ENCODE measurements around the gene TAS2R14. TPM values are rescaled to one million over a fixed set of nuclear protein-coding genes. Genes with fewer than 3 reads are reported as not detected.

Gene TAS2R14
- total and polyA plus RNA-seq, 2 of the 8 experiments (the other 6 are each of a cell fraction or from before 2014, with no cell fraction given), result 0.80 to 1.1 TPM

DNA sequence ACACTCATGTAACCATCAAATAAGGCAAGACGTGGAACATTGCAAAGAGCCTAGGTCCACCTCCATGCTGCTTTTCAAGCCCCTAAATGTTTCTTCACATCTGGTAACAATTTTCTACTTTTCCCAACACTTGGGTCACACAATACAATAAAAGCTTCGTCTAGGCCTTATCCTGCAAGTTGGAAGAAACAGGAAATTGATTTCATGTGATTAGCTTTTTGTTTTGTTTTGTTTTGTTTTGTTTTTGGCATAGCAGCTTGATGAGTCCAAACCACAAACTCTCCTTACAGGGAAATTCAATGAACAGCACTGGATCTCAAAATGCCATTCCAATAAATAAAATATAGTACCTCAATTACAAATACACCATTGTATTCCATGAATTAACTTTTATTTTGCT lies 28.3 kb upstream of the TAS2R14 start:
- POLR2A ChIA-PET (ENCODE audit: partially characterized antibody), result no interaction called here
- FAIRE-seq, result no peak
- no peak for TF ChIP-seq PHF8 (conservative IDR thresholded peaks at IDR 0.05; ENCODE audit: low read depth, low read length)
- TF ChIP-seq EZH2 (IDR thresholded peaks at IDR 0.05; ENCODE audit: low read depth, low read length, severe bottlenecking), result no peak
- no peak for TF ChIP-seq SP1 (IDR thresholded peaks at IDR 0.05; ENCODE audit: low read depth, low read length)
- no peak for TF ChIP-seq POLR2AphosphoS5 (IDR thresholded peaks at IDR 0.05; ENCODE audit: low read depth, low read length)
- TF ChIP-seq MAX (IDR thresholded peaks at IDR 0.05), result no peak
- no peak for TF ChIP-seq KDM1A (IDR thresholded peaks at IDR 0.05; ENCODE audit: borderline replicate concordance, low read length)
- TF ChIP-seq NANOG (IDR thresholded peaks at IDR 0.05; ENCODE audit: insufficient read depth, low read depth, low read length, poor library complexity, severe bottlenecking), result no peak
- TF ChIP-seq HDAC6 (IDR thresholded peaks at IDR 0.05; ENCODE audit: low read depth, low read length), result no peak
- TF ChIP-seq SP4 (IDR thresholded peaks at IDR 0.05; ENCODE audit: low read length), result no peak
- no peak for TF ChIP-seq CTBP2 (IDR thresholded peaks at IDR 0.05; ENCODE audit: borderline replicate concordance, insufficient read depth, insufficient read length, low read length)
- no peak for TF ChIP-seq BCL11A (IDR thresholded peaks at IDR 0.05; ENCODE audit: low read depth in 2 of 2, low read length in 2 of 2)
- TF ChIP-seq ATF3 (IDR thresholded peaks at IDR 0.05; ENCODE audit: insufficient read depth, low read depth, low read length), result no peak
- no peak for TF ChIP-seq GABPA (IDR thresholded peaks at IDR 0.05; ENCODE audit: borderline replicate concordance, insufficient read depth, low read length)
- no peak for TF ChIP-seq CEBPB (IDR thresholded peaks at IDR 0.05; ENCODE audit: low read depth, low read length)

More for the DNA sequence above, 28.3 kb upstream of the TAS2R14 start:
- no peak overlapping the region for H4K8ac ChIP-seq (ENCODE audit: extremely low read depth, insufficient read depth, low read length)
- no peaks in the 10 kb centered on the region for H3K27me3 ChIP-seq (replicated peaks in 1 of 4; ENCODE audit: control insufficient read depth in 3 of 4, extremely low read depth in 1 of 4, insufficient read depth in 3 of 4, low read length in 3 of 4)
- H2BK5ac ChIP-seq (ENCODE audit: low read depth, low read length), result no peak overlapping the region
- H2BK120ac ChIP-seq (replicated peaks; ENCODE audit: low read depth, low read length), result no peak overlapping the region
- H4K5ac ChIP-seq (ENCODE audit: insufficient read length, low read depth, low read length), result no peak overlapping the region
- no peak overlapping the region for H3K23ac ChIP-seq (ENCODE audit: insufficient read length)
- no peaks in the 10 kb centered on the region for H3K4me1 ChIP-seq (replicated peaks in 1 of 4; ENCODE audit: control insufficient read depth in 3 of 4, insufficient read depth in 4 of 4, low read length in 3 of 4)
- no peak overlapping the region for H2BK12ac ChIP-seq (ENCODE audit: low read depth, low read length)
- no peak overlapping the region for H2AK5ac ChIP-seq (ENCODE audit: low read depth, low read length)
- 89% methylated on average over 2 of the region's 2 CpGs; no CpG with 5 or more reads in 1 of the 2 experiments for WGBS, 2 experiments (ENCODE audit: extremely low coverage in 1 of 2, insufficient coverage in 1 of 2, insufficient read length in 1 of 2, insufficient replicate concordance in 2 of 2, low coverage in 1 of 2, low lambda C conversion rate in 2 of 2, missing lambda C conversion rate in 1 of 2)
- H3K4ac ChIP-seq (replicated peaks; ENCODE audit: insufficient read length, low read depth, low read length), result no peak overlapping the region
- no peak overlapping the region for H3K14ac ChIP-seq (ENCODE audit: insufficient read length)
- peaks cover 0 to 2% of the 10 kb centered on the region in 2 experiments; a peak in 1 of 4 replicates for H3K9me3 ChIP-seq (ENCODE audit: insufficient read depth in 2 of 2, low read depth in 1 of 2, low read length in 1 of 2)
- H2AFZ ChIP-seq (ENCODE audit: low read length), result no peak overlapping the region
- H3K27ac ChIP-seq (ENCODE audit: low read depth, low read length), result no peak overlapping the region
- H3K79me1 ChIP-seq (ENCODE audit: low read depth, low read length), result no peaks in the 10 kb centered on the region; the same call in 1 of the 2 replicates
- no peak overlapping the region for H3K9ac ChIP-seq (replicated peaks in 1 of 4; ENCODE audit: extremely low read depth in 1 of 4, low read depth in 3 of 4, low read length in 3 of 4)
- H4K91ac ChIP-seq (replicated peaks; ENCODE audit: insufficient read length, low read length), result no peak overlapping the region
- no peak overlapping the region for H2BK15ac ChIP-seq (ENCODE audit: low read length)
- no peaks in the 10 kb centered on the region for H3K36me3 ChIP-seq (ENCODE audit: control insufficient read depth in 2 of 4, insufficient read depth in 4 of 4, low read length in 3 of 4)
- CTCF ChIA-PET (ENCODE audit: partially characterized antibody), result interaction anchor here (0.6 kb wide), 1 partner anchor 102 kb away, joined by 3 read pairs; no protein-coding TSS in a partner anchor
- H3K56ac ChIP-seq (replicated peaks; ENCODE audit: insufficient read length, low read depth, low read length), result no peak overlapping the region
- no peaks in the 10 kb centered on the region for H3K23me2 ChIP-seq (ENCODE audit: low read depth, low read length)
- H3K79me2 ChIP-seq (ENCODE audit: control insufficient read depth in 1 of 2, insufficient read depth in 2 of 2, low read length in 2 of 2), result no peaks in the 10 kb centered on the region
- H2BK20ac ChIP-seq (ENCODE audit: low read length), result no peak overlapping the region
- H3K4me2 ChIP-seq (ENCODE audit: insufficient read depth in 1 of 2, low read depth in 2 of 2, low read length in 2 of 2), result no peak overlapping the region
- H3K18ac ChIP-seq (ENCODE audit: extremely low read depth, low read length), result no peak overlapping the region
- H4K20me1 ChIP-seq (replicated peaks in 1 of 2; ENCODE audit: control insufficient read depth in 1 of 2, insufficient read depth in 2 of 2, low read length in 2 of 2), result no peaks in the 10 kb centered on the region
- no peak overlapping the region for H3K4me3 ChIP-seq (ENCODE audit: extremely low read depth in 1 of 4, insufficient read depth in 2 of 4, low read depth in 3 of 4, low read length in 4 of 4)
- no peak for DNase-seq (ENCODE audit: low read depth in 1 of 2, low spot score in 2 of 2)

All from H1 (cell line).